ENCODE results near the gene PRADC1.

PRADC1 gene

GRCh38 chr2:73212448-73213176 lies 20.4 kb downstream of the PRADC1 start:
- DNase-seq (ENCODE audit: low read depth): peak; percentile 81
- no peak overlapping the region for H3K4me3 ChIP-seq (ENCODE audit: low read depth, low read length)
- TF ChIP-seq CTCF (IDR thresholded peaks at IDR 0.05; ENCODE audit: insufficient read depth, low read depth, low read length, missing control alignments): peak; percentile 97

- TF ChIP-seq CTCF (IDR thresholded peaks at IDR 0.05; ENCODE audit: insufficient read depth, low read depth, low read length, missing control alignments): no peak
- no peak for DNase-seq (ENCODE audit: low read depth)
- no peak overlapping the region for H3K4me3 ChIP-seq (ENCODE audit: low read depth, low read length)
Observed at GRCh38 chr2:73212098-73212447, 21.0 kb downstream of the PRADC1 start.

GRCh38 chr2:73210696-73211095 lies 22.3 kb downstream of the PRADC1 start:
- DNase-seq (ENCODE audit: low read depth): no peak
- no peak for TF ChIP-seq CTCF (IDR thresholded peaks at IDR 0.05; ENCODE audit: insufficient read depth, low read depth, low read length, missing control alignments)
- H3K4me3 ChIP-seq (ENCODE audit: low read depth, low read length): no peak overlapping the region

GRCh38 chr2:73210019-73210418 lies 23.0 kb downstream of the PRADC1 start:
- H3K4me3 ChIP-seq (ENCODE audit: low read depth, low read length): no peak overlapping the region
- no peak for TF ChIP-seq CTCF (IDR thresholded peaks at IDR 0.05; ENCODE audit: insufficient read depth, low read depth, low read length, missing control alignments)
- no peak for DNase-seq (ENCODE audit: low read depth)

- no peak for DNase-seq (ENCODE audit: low read depth)
- TF ChIP-seq CTCF (IDR thresholded peaks at IDR 0.05; ENCODE audit: insufficient read depth, low read depth, low read length, missing control alignments): no peak
- no peak overlapping the region for H3K4me3 ChIP-seq (ENCODE audit: low read depth, low read length)
Observed at GRCh38 chr2:73208258-73208657, 24.8 kb downstream of the PRADC1 start.

GRCh38 chr2:73205611-73206010 lies 27.4 kb downstream of the PRADC1 start:
- no peak for TF ChIP-seq CTCF (IDR thresholded peaks at IDR 0.05; ENCODE audit: insufficient read depth, low read depth, low read length, missing control alignments)
- no peak for DNase-seq (ENCODE audit: low read depth)

More at GRCh38 chr2:73205611-73206010, 27.4 kb downstream of the PRADC1 start:
- H3K4me3 ChIP-seq (ENCODE audit: low read depth, low read length): no peak overlapping the region
